G401 (cell line): ENCODE measurements around the gene SLC2A5. TPM values are rescaled to one million over a fixed set of nuclear protein-coding genes. Genes with fewer than 3 reads are reported as not detected.
"Not testable (repeated sequence)": the region's sequence is repeated elsewhere in the genome, so short reads cannot be mapped to it uniquely, and the experiment has no call there.

Experiments
- DNase-seq: peaks from one replicate; pipeline ENCODE4 v3.0.0-alpha.2; 2015; ENCODE audit warnings: low spot score
- in situ Hi-C: cut with HindIII; loops from 2 replicates; pipeline ENCODE4 v1.10.0; 2016; ENCODE audit warnings: low sequenced_read_pairs, mixed read lengths
- total RNA-seq: library from RNA; depleted of rRNA; stranded (reverse); fragments of >200 nt; shearing (Covaris generic); gene quantifications from 2 replicates; pipeline ENCODE4 v1.2.3, GENCODE V29; 2014

SLC2A5 gene
- total RNA-seq, 1 experiment from 2014 or later = 0.64 TPM

DNA sequence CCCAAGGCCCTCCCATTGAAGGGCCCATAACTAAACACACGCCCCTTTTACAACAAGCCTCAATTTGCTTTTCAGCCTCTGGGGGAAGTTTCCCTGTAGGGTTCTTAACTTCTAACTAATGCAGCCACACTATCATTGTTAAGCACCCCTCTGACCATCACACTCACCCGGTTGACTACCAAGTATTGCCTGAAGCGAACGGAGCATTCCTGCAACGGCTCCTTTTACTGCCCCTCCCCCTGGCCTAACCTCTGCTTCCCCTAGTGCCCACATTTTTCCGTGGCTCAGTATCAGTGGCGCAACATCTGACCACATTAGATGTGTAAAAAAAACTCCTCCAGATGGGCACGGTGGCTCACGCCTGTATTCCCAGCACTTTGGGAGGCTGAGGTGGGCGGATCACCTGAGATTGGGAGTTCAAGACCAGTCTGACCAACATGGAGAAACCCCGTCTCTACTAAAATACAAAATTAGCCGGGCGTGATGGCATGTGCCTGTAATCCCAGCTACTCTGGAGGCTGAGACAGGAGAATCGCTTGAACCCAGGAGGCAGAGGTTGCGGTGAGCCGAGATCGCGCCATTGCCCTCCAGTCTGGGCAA, 24.7 kb upstream of the SLC2A5 start:
- DNase-seq, in situ Hi-C loops: not testable (repeated sequence)

DNA sequence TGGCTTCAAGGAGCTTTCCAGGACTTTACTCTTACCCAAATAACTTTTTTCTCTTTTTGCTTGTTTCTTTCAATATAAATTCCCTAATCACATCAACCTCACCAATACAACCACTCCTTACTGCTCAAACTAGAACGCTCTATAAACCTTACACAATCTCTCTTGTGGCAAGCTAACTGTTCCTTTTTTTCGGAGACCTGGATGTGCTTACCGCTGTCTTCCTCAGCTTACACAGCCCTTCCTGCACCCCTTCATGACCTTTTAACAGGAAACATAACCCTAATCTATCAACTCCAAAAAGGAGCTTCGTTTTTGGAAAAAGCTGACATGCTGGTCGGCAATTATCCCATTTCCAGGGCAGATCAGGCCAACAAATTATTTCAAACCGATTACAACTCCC, 24.1 kb upstream of the SLC2A5 start:
- DNase-seq = no peak
- in situ Hi-C loops = no loop called here

DNA sequence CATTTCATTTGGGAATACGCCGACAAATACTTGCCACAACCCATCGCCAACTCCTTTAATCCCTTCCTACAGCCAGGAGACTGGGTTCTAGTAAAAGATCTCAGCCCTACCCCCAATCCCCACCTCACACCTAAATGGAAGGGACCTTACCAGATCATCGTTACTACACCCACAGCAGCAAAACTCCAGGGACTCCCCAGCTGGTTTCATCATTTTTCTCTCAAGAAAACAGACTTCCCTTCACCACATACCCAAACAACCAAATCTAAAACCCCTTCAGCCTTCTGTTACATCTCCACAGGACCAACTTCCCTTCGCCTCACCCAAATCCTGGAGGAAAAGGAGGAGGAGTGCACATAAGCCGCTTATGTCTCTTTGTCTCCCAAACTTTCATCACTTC, 23.7 kb upstream of the SLC2A5 start:
- in situ Hi-C loops = no loop called here
- DNase-seq = no peak

DNA sequence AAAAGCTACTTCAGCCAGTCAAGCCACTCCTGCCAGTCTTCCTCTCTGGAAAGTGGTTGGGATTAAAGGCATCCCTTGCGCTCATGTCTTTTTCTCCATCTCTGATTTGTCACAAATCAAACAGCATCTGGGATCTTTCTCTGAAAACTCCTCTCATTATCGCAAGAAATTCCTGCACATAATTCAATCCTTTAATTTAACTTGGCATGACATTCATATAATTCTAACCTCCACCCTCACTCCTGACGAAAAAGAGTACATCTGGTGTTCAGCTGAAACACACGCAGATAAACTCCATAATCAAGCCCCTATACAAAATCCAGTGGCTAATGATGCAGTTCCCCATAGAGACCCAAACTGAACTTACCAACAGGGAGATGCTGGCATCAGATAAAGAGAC, 19.4 kb upstream of the SLC2A5 start:
- no peak for DNase-seq
- in situ Hi-C loops = no loop called here

DNA sequence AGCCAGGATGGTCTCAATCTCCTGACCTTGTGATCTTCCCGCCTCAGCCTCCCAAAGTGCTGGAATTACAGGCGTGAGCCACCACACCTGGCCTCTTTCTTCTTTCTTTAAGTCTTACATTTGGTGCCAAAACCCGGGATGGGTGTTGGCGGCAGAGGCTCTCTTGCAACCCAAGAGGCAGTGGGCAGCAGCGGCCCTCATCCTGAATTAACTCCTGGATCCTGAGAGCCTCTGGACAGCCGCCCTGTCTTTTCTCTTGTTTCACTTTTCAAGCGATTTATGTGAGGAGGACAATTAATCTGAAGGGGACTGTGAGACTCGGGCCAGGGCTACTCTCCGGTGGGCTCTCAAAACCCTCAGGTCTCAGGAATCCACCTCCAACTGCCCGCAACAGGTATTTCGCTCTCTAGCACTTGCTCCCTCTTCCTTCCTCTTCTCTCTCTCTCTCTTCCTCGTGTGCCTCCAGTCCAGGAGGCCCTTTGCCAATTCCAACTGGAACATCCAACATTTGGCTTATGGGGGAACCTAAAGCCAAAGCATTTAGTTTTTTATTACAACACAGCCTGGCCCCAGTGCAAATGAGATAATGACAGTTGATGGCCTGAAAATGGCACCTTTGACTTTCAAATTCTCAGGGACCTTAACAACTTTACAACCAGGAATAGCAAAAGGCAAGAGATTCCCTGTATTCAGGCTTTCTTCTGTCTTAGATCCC, 18.1 kb upstream of the SLC2A5 start:
- in situ Hi-C loops = no loop called here

DNA sequence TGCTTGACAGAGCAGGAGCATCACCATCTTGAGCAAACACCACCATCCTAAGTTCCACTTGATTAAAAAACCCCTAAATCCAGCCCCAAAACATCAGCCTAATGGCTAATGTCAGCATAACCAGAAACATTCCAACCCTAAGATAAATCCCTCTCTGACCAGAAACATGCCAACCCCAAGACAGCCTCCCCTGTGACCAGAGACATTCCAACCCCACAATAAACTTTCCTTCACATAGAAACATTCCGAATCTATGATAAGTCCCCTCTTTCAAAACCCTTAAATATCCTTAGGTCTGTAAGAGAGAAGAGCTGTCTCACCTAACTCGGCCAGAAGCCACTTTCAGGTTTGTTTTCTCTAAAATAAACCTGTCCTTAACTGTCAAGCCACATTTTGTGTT, 17.4 kb upstream of the SLC2A5 start:
- in situ Hi-C loops = no loop called here
- no peak for DNase-seq

More for the DNA sequence above, 18.1 kb upstream of the SLC2A5 start:
- DNase-seq = no peak

DNA sequence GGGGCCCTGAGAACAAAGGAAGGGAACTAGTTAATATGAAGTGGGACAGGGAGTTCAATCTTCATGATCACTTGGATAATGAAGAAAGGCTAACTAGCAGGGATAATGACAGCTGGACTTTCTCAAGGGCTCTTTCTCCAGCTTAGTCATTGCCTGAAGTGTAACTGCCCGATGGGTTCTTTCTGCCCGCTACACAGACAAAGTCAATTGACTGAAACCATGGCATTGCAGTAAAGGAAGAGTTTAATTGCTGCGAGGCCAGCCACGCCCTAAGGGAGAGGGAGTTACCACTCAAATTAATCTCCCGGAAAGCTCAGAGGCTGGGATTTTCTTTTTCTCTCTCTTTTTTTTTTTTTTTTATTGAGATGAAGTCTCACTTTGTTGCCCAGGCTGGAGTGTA, 16.6 kb upstream of the SLC2A5 start:
- in situ Hi-C loops = no loop called here
- DNase-seq = no peak

DNA sequence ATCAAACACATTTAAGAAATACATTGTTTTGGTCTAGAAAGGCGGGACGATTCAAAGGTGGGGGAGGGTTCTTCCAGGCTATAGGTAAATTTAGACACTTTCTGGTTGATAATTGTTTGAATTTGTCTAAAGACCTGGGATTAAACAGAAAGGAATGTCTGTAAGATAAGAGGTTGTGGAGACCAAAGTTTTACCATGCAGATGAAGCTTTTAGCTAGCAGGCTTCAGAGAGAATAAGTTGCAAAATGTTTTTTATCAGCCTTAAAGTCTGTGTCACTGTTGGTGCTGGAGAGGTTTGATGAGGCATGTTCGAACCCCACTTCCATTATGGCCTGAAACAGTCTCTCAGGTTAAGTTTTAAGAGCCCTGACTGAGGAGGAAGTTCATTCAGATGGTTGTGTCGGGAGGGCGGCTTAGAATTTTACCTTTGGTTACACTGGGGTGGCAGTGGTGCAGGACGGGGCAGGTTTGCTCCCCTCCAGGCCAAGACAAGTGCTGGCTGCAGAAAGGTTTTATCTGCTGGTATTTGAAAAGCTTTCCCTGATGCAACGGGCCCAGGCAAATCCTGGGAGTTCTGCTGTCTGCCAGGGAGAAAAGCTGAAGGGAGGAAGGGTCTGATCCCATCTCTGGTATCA, 16.0 kb upstream of the SLC2A5 start:
- in situ Hi-C loops = no loop called here
- no peak for DNase-seq

DNA sequence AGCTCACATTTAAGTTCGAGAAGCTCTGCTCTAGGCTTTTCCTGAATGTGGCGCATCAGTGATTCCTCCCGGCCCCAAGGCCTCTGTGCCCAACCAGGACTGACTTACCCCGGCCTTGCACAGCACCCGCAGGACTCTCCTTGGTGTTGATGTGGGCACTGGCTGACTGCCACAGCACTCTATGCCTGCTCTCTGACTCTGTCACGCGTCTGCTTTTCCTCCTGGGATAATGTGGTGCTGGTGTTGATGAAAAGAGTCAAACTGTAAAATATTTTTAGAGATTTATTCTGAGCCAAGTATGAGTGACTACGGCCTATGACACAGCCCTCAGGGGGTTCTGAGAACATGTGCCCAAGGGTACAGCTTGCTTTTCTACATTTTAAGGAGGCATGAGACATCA, 15.5 kb upstream of the SLC2A5 start:
- in situ Hi-C loops = no loop called here
- no peak for DNase-seq

DNA sequence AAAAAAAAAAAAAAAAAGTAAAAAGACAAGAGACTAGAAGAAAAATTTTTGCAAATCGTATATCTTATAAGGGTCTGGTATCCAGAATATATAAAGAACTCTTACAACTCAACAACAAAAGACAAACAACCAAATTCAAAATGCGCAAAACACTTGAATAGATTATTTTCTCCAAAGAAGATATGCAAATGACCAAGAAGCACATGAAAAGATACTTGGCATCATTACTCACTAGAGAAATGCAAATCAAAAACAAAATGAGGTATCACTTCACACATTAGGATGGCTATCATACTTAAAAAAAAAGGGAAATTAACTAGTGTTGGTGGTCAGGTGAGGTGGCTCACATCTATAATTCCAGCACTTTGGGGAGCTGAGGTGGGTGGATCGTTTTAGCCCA, 12.0 kb upstream of the SLC2A5 start:
- DNase-seq = no peak
- in situ Hi-C loops = no loop called here

DNA sequence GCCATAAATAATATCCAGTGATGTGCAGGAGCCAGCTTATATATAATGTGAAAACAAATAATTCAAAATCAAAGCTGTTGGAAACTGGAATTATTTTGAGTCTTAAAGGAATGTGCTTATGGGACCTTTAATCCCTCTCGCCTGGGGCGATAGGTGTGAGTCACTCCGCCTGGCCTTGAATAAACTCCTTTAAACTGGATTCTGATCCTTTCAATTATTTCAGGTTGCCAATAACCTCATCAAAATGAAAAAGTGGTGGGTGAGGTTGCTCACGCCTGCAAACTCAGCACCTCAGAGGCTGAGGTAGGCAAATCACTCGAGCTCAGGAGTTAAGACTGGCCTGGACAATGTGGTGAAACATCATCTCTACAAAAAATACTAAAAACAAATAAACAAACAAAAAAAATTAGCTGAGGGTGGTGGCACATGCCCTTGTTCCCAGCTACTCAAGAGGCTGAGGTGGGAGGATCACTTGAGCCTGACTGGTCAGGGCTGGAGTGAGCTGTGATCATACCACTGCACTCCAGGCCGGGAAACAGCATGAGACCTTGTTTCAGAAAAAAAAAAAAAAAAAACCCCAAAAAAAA, 11.4 kb upstream of the SLC2A5 start:
- DNase-seq = no peak
- in situ Hi-C loops = no loop called here

DNA sequence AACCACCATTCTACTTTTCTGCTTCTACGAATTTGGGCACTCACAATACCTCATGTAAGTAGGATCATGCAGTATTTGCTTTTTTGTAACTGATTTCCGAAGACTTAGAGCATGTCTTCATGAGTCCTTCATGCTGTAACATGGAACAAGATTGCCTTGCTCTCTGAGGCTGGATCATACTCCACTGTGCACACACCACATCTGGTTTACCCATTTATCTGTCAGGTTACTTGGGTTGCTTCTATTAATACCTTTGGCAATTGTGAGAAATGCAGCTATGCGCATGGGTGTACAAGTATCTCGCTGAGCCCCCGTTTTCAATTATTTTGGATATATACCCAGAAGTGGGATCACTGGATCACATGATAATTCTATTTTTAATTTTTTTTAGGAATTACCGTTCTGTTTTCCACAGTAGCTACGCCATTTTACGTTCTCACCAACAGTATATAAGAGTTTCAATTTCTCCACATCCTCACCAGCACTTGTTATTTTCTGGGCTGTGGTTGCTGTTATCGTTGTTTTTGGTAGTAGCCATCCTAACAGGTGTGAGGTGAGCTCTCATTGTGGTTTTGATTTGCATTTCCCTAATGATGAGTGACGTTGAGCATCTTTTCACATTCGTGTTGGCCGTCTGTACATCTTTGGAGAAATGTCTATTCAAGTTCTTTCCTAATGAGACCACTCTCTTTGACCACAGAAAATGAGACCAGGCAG, 10.7 kb upstream of the SLC2A5 start:
- no peak for DNase-seq
- in situ Hi-C loops = no loop called here

DNA sequence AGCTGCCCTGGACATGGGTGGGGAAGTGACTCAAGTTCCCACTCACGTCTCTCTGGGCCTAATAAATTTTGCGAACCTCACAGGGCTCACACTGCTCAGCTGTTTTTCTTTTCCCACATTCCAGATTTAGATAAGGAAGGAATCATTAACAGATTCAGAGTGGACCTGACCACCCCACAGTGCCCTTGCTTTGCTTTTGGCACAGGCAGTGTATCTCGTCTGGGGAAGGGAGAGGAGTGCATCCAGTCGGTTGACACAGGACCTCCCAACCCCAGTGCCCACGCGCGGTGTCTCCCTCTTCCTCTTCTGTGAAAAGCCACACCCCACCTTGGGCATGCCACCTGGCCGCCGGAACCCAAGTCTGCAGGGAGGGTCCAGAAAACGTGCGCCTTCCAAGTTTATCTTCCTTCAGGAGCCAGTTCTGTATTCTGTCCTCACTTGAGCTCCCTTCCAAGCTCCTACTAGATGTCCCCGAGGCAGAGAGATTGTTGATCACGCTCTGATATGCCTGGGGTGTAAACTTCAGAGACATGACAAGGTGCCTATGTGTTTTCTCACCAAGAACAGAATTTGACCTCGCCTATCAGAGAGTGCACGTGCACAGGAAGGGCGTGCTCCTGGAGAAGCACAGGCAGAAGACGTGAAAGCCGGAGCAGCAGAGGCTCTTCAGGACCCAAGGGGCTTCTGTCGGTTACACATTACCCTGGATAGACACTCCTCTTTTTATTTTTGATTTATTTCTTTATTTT, 9.5 kb upstream of the SLC2A5 start:
- in situ Hi-C loops = no loop called here
- DNase-seq = no peak

DNA sequence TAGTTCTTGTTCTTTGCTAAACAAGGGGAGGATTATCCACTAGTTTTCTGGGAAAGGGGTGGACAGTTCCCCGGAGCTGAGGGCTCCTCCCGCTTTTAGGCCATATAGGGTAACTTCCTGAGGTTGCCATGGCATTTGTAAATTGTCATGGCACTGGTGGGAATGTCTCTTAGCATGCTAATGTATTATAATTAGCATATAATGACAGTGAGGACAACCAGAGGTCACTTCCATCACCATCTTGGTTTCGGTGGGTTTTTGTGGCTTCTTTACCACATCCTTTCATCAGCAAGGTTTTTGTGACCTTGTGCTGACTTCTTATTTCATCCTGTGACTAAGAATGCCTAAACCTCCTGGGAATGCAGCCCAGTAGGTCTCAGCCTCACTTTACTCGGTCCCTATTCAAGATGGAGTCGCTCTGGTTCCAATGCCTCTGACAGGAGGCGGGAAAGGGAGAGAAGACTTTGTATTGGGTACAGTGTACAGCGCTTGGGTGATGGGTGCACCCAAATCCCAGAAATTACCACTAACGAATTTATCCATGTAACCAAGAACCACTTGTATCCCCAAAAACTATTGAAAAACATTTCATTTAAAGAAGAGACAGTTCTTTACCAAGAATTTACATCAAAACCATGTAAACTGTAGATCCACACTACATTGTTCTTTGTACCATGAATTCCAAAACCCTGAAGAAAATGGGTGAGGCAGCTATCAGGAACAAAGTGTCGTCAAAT, 8.7 kb upstream of the SLC2A5 start:
- in situ Hi-C loops = no loop called here
- no peak for DNase-seq

DNA sequence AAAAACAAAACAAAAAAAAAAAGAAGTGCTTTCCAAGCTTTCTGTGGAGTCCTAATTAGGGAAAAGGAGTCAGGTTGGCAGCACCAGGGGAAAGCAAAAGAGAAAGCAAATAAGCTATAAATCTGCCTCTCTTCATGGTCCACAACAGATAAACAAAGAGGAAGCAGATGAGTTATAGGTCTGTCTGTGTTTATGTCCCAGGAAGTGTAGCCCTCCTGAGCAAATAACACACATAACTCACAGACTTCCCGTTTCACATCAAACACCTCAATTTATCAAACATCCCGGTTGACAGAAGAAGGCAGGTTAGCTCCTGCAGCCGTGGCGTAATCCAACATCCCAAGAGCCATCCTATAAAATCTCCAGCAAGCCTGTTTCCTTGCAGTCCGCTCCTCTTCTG, 5.6 kb upstream of the SLC2A5 start:
- in situ Hi-C loops = no loop called here
- DNase-seq = no peak

DNA sequence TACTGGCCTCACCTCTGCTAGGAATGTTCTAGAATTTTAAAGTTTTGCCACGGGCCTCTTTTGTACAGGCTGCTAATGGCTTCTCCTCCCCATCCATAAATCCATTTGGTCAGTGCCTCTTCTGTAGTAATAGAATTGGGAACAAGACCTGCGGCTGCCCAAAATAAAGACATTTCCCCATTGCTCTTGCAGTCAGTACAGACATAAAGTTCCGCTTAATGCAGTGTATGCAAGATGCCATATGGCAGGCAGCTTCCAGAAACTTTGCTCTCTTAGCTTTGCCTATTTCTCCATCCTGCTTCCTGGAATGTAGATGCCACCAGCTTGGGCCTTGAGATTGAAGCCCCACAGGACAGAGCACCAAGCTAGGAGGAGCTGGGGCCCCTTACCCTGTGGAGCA, 3.7 kb upstream of the SLC2A5 start:
- in situ Hi-C loops = no loop called here

DNA sequence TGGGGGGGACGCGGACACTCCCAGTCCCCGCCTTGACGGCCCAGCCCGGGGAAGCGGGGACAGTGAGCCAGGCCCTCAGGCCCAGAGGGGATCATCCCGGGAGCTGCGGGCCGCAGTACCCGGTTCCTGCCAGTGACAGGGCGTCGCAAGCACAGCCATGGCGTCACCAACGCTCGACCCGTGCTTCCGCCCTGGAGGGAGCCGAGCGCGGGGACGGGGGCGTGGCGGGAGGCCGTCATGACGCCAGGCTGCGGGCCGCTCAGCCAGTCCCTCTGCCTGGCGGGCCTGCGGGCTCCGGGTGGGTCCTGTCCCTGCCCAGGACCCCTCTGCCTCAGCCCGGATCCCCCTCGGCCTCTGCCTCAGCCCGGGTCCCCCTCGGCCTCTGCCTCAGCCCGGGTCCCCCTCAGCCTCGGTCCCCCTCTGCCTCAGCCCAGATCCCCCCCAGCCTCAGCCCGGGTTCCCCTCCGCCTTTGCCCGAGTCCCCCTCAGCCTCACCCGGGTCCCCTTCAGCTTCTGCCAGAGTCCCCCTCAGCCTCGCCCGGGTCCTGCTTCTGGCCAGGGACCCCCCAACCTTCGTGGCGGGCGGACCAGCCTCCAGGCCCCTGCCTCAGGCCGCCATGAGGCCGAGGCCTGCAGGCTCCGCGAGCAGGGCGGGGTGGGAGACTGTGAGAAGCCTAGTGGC, 2.3 kb upstream of the SLC2A5 start:
- DNase-seq = no peak
- in situ Hi-C loops = no loop called here

More for the DNA sequence above, 3.7 kb upstream of the SLC2A5 start:
- DNase-seq = no peak

DNA sequence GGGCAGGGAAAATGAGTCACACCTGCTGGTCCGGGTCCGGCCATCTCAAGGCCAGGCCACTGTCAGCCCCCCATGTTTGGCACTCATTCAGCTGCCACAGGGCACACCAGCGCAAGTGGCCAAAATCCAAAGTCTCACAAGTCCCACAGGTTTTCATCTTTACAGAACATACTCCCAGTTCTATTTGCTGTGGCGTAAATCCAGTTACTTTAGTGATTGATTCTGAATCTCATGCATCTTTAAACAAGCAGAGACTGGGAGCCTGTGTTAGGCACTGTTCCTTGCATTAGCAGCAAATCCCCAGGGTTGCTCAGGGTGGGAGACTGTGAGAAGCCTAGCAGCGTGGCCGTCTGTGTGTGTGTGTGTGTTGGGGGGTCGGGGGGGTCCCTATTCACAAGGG, 1.1 kb upstream of the SLC2A5 start:
- in situ Hi-C loops = no loop called here
- no peak for DNase-seq
